B cell (primary cell): ENCODE results near the gene SYN1. TPM values are rescaled to one million over a fixed set of nuclear protein-coding genes. Genes with fewer than 3 reads are reported as not detected.

ENCODE experiments used
- ATAC-seq: fragments of 200-7000 bp; cut with Tn5 transposase; one replicate; pipeline ENCODE4 v1.10.0; 2021; ENCODE audit warnings: low read depth, mild to moderate bottlenecking, moderate number of reproducible peaks, moderate library complexity
- CTCF ChIA-PET: fragments of 350-600 bp; sonication (Branson Sonifier 250); formaldehyde crosslinking; loops from one replicate; lab custom pipeline; 2021; ENCODE audit warnings: antibody characterized with exemption, inconsistent platforms; lab: Charles Lee
- POLR2A ChIA-PET: fragments of 350-600 bp; sonication (Branson Sonifier 250); formaldehyde crosslinking; loops from one replicate; lab custom pipeline; 2021; ENCODE audit warnings: antibody characterized with exemption; lab: Charles Lee
- DNase-seq: peaks from one replicate; pipeline ENCODE4 v3.0.0; 2013
- H2AFZ ChIP-seq: 2 replicates; pipeline ENCODE4 v1.6.1; 2012; ENCODE audit warnings: mild to moderate bottlenecking, low read depth, low read length; ENCODE audit not compliant: insufficient read depth, poor library complexity, severe bottlenecking
- H3K27ac ChIP-seq, 2 donors: 1 replicate in 1 of 2; 2 replicates in 1 of 2; pipeline ENCODE4 v1.5.1; 2012 to 2013; ENCODE audit warnings: low read length in 2 of 2, mild to moderate bottlenecking in 2 of 2, moderate library complexity in 1 of 2
- H3K27me3 ChIP-seq, 4 experiments: fragments of 200-600 bp in 1 of 4; sonication (generic) in 1 of 4; replicated peaks in 1 of 4; 1 replicate in 2 of 4; 2 replicates in 2 of 4; pipeline versions ENCODE4 v1.6.1 to v1.7.0; 2013 to 2016; ENCODE audit warnings: low read length in 3 of 4, mild to moderate bottlenecking in 2 of 4, mixed read lengths in 1 of 4, moderate library complexity in 1 of 4; ENCODE audit not compliant: insufficient read depth in 4 of 4, control insufficient read depth in 3 of 4; ENCODE audit errors: control extremely low read depth in 1 of 4
- H3K36me3 ChIP-seq, 2 experiments: replicated peaks in 1 of 2; 1 replicate in 1 of 2; 2 replicates in 1 of 2; pipeline versions ENCODE4 v1.6.1 to v1.7.1; 2013; ENCODE audit warnings: low read length in 1 of 2; ENCODE audit not compliant: insufficient read depth in 2 of 2, control insufficient read depth in 1 of 2; ENCODE audit errors: control extremely low read depth in 1 of 2, extremely low read depth in 1 of 2
- H3K4me1 ChIP-seq, 2 donors: fragments of 200-600 bp in 1 of 2; sonication (generic) in 1 of 2; 1 replicate in 1 of 2; 2 replicates in 1 of 2; pipeline versions ENCODE4 v1.5.1 to v1.6.1; 2013 to 2017; ENCODE audit warnings: low read length in 2 of 2; ENCODE audit not compliant: control insufficient read depth in 2 of 2, insufficient read depth in 2 of 2
- H3K4me2 ChIP-seq: replicated peaks from 2 replicates; pipeline ENCODE3; 2012; ENCODE audit warnings: mild to moderate bottlenecking, low read depth, low read length; ENCODE audit not compliant: poor library complexity, severe bottlenecking
- H3K4me3 ChIP-seq, 5 experiments: fragments of 200-600 bp in 1 of 5; sonication (generic) in 1 of 5; 1 replicate in 3 of 5; 2 replicates in 2 of 5; pipeline versions ENCODE4 v1.5.1 to v1.7.0; 2011 to 2016; ENCODE audit warnings: low read length in 4 of 5, mild to moderate bottlenecking in 4 of 5, low read depth in 2 of 5, control low read depth in 1 of 5, moderate library complexity in 1 of 5; ENCODE audit not compliant: insufficient read depth in 1 of 5; ENCODE audit errors: control extremely low read depth in 1 of 5, extremely low read depth in 1 of 5
- H3K79me2 ChIP-seq: fragments of 200-600 bp; sonication (generic); one replicate; pipeline ENCODE4 v1.6.0; 2016; ENCODE audit warnings: low read length; ENCODE audit not compliant: control insufficient read depth, insufficient read depth
- H3K9ac ChIP-seq: fragments of 200-600 bp; sonication (generic); 2 replicates; pipeline ENCODE4 v1.6.1; 2017; ENCODE audit warnings: mild to moderate bottlenecking, low read length, moderate library complexity
- H3K9me3 ChIP-seq, 3 donors: one replicate each; pipeline versions ENCODE4 v1.6.1 to v1.7.1; 2013; ENCODE audit warnings: low read length in 2 of 3; ENCODE audit not compliant: control insufficient read depth in 2 of 3, insufficient read depth in 1 of 3; ENCODE audit errors: control extremely low read depth in 1 of 3
- H4K20me1 ChIP-seq: 2 replicates; pipeline ENCODE4 v1.6.0; 2012; ENCODE audit warnings: mild to moderate bottlenecking, low read length; ENCODE audit not compliant: insufficient read depth, control insufficient read depth, poor library complexity, severe bottlenecking
- H3K27ac Mint-ChIP-seq: one replicate; pipeline ENCODE4 v1.8.0; 2021; ENCODE audit warnings: mixed read lengths
- H3K27me3 Mint-ChIP-seq: one replicate; pipeline ENCODE4 v1.8.0; 2021; ENCODE audit warnings: mixed read lengths
- H3K4me1 Mint-ChIP-seq: one replicate; pipeline ENCODE4 v1.8.0; 2021; ENCODE audit warnings: mixed read lengths
- H3K4me3 Mint-ChIP-seq: one replicate; pipeline ENCODE4 v1.8.0; 2021; ENCODE audit warnings: mixed read lengths
- H3K9me3 Mint-ChIP-seq: one replicate; pipeline ENCODE4 v1.8.0; 2022; ENCODE audit warnings: mixed read lengths; ENCODE audit not compliant: insufficient read depth
- CTCF ChIP-seq: fragments of 200-600 bp; IDR thresholded peaks from one replicate; pipeline ENCODE4 v1.8.0; 2022; ENCODE audit warnings: antibody characterized with exemption, mild to moderate bottlenecking
- EZH2 ChIP-seq: IDR thresholded peaks from 2 replicates; pipeline ENCODE4 v1.6.1; 2012; ENCODE audit warnings: borderline replicate concordance, low read depth, mild to moderate bottlenecking, moderate library complexity, low read length; ENCODE audit not compliant: insufficient read depth, poor library complexity, severe bottlenecking
- WGBS: methylation state at CpG from one replicate; pipeline ENCODE4 v1.1.5; 2013; ENCODE audit warnings: missing lambda C conversion rate; ENCODE audit not compliant: insufficient coverage; 5-methylcytosine and 5-hydroxymethylcytosine counted together
- intact Hi-C: fragments of 100-400 bp; cut with micrococcal nuclease; formaldehyde crosslinking; loops from one replicate; pipeline ENCODE4 v1.10.0; 2022
- polyA plus RNA-seq: library from polyadenylated mRNA; depleted of rRNA; stranded (reverse); fragments of >200 nt; gene quantifications from 2 replicates; pipeline ENCODE4 v1.2.3, GENCODE V29; 2012
- total RNA-seq, 2 donors: library from RNA; stranded (reverse); fragments of 120-200 nt in 1 of 2; gene quantifications; 1 replicate in 1 of 2; 2 replicates in 1 of 2; pipeline versions ENCODE4 v1.2.3 to v1.2.4, GENCODE V29; 2013 to 2022

SYN1 gene
- total and polyA plus RNA-seq, 2 donors (not counting 1 experiment from before 2014, with no cell fraction given), result not detected

GRCh38 chrX:47530049-47530448 lies 89.6 kb downstream of the SYN1 start:
- H3K4me3 Mint-ChIP-seq, result no peak overlapping the region
- Histone ChIP-seq H3K4me2 (no peak overlapping the region), H3K27ac (no peak overlapping the region), H3K4me3 (no peak overlapping the region), H2AFZ (no peak overlapping the region), H3K36me3 (no peaks in the 10 kb centered on the region), H3K4me1 (no peaks in the 10 kb centered on the region), H3K79me2 (no peaks in the 10 kb centered on the region), H4K20me1 (no peaks in the 10 kb centered on the region), H3K9me3 (no peaks in the 10 kb centered on the region), H3K27me3 (no peaks in the 10 kb centered on the region), H3K9ac (no peak overlapping the region)
- TF ChIP-seq EZH2 (no peak), CTCF (no peak)
- no CpG with 5 or more reads among the region's 6 CpGs for WGBS
- POLR2A ChIA-PET, result no interaction called here
- no peaks in the 10 kb centered on the region for H3K9me3 Mint-ChIP-seq
- ATAC-seq (peak; percentile 51), DNase-seq (peak; percentile 39)
- H3K27me3 Mint-ChIP-seq, result no peaks in the 10 kb centered on the region
- H3K4me1 Mint-ChIP-seq, result peaks cover 2% of the 10 kb centered on the region
- CTCF ChIA-PET, result no interaction called here
- no peak overlapping the region for H3K27ac Mint-ChIP-seq
- intact Hi-C loops, result no loop called here

GRCh38 chrX:47529548-47529947 lies 90.1 kb downstream of the SYN1 start:
- ChIA-PET CTCF (no interaction called here), POLR2A (no interaction called here)
- H3K27ac ChIP-seq, result no peak overlapping the region
- no peak overlapping the region for H3K4me2 ChIP-seq
- Mint-ChIP-seq H3K4me1 (peaks cover 2% of the 10 kb centered on the region), H3K9me3 (no peaks in the 10 kb centered on the region), H3K27ac (no peak overlapping the region), H3K4me3 (no peak overlapping the region), H3K27me3 (no peaks in the 10 kb centered on the region)
- no peaks in the 10 kb centered on the region for H4K20me1 ChIP-seq
- no peaks in the 10 kb centered on the region for H3K4me1 ChIP-seq
- ATAC-seq (no peak), DNase-seq (no peak)
- no peak overlapping the region for H2AFZ ChIP-seq
- no peaks in the 10 kb centered on the region for H3K36me3 ChIP-seq
- H3K4me3 ChIP-seq, result no peak overlapping the region
- TF ChIP-seq CTCF, result no peak
- TF ChIP-seq EZH2, result no peak
- no peaks in the 10 kb centered on the region for H3K9me3 ChIP-seq
- H3K9ac ChIP-seq, result no peak overlapping the region
- no peaks in the 10 kb centered on the region for H3K79me2 ChIP-seq
- WGBS, result no CpG with 5 or more reads among the region's 8 CpGs
- H3K27me3 ChIP-seq, result no peaks in the 10 kb centered on the region
- intact Hi-C loops, result no loop called here
